Islet of Langerhans (tissue), 1 donor: ENCODE data around the gene EMID1.

ENCODE experiments used
- FAIRE-seq: peaks from one replicate; lab custom pipeline; 2011; peaks lifted over from hg19 to GRCh38; lab: Jason Lieb, UNC

The EMID1 gene

GRCh38 chr22:29260601-29261315 is 55.1 kb downstream of the EMID1 start:
- no peak for FAIRE-seq

DNA sequence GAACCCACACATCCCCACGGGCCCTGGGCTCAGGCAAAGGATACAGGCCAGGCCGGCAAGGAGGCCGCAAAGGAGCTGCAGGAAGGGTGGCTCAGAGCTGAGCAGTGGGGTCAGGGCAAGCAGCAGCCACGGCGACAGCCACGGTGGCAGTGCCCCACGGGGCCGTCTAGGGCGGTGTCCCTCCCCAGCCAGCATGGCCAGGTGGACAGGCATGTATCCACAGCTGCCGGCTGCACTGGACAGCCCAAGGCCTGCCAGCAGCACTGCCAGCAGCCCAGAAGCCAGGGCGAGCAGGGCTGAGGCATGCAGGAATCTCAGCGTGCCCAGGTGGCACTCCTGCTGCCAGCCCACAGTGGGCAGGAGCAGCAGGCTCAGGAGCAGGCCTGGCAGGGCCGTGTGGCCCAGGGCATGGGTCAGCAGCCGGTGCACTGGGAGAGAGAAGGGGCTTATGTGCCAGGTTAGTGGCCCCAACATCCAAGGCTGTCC is 58.1 kb downstream of the EMID1 start:
- FAIRE-seq, result no peak

DNA sequence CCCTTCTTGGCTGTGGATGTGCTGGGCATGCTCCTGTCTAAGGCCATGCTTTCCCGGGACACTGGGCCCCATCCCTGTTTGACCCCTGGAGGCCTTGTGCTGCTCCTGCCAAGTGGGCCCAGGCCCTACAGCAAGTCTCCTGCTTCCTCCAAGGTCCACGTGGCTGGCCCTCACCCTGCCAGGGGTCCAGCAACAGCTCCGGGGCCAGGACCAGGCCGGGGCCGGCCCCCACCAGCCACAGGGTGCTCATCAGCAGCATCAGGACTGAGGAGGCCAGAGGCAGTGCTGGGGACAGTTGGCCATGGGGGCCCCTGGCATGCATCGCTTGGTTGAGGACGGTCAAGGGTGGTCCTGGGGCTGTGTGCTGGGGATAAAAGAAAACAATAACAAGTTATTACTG is 59.6 kb downstream of the EMID1 start:
- FAIRE-seq, result no peak

- no peak for FAIRE-seq
Measured at GRCh38 chr22:29265929-29266328, 60.2 kb downstream of the EMID1 start.

- FAIRE-seq, result no peak
Measured at GRCh38 chr22:29266564-29267461, 61.1 kb downstream of the EMID1 start.

- no peak for FAIRE-seq
Measured at GRCh38 chr22:29267462-29267857, 61.8 kb downstream of the EMID1 start.

DNA sequence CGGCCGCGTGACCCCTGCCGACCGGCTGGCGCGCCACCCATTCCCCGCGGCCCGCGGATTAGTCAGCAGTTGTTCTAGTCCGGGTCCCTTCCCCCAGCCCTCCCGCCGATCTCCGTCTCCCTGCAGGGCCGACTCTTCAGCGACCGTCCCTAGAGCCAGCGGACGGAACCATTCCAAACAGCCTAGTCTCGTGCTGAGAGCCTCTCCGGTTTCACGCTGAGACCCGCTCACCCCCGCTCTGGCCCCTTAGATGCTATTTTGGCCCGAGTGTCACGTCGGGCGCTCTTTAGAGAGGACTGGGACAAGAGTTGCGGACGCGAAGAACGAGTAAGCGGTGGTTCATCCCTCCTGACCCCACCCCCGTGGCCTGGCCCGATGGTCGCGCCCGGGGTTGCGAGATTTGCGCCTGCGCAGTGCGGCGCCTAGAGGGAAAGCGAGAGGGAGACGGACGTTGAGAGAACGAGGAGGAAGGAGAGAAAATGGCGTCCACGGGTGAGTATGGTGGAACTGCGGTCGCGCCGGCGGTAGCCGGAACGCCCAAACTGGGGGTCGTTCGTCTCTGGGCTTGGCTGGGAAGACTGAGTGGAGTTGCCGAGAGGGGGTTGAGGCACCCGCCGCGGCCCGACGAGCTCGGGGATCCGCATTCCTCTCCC is 62.3 kb downstream of the EMID1 start, which contains the start of the genes EWSR1 and RHBDD3:
Gene EWSR1 (plus strand): TSS at position 411 of the 653 bp plus-strand sequence. CDS start 69 bp downstream, at position 480.
Gene RHBDD3 (minus strand): TSS at position 124 of the 653 bp plus-strand sequence. CDS start 2,355 bp downstream, outside the sequence.
- no peak for FAIRE-seq

DNA sequence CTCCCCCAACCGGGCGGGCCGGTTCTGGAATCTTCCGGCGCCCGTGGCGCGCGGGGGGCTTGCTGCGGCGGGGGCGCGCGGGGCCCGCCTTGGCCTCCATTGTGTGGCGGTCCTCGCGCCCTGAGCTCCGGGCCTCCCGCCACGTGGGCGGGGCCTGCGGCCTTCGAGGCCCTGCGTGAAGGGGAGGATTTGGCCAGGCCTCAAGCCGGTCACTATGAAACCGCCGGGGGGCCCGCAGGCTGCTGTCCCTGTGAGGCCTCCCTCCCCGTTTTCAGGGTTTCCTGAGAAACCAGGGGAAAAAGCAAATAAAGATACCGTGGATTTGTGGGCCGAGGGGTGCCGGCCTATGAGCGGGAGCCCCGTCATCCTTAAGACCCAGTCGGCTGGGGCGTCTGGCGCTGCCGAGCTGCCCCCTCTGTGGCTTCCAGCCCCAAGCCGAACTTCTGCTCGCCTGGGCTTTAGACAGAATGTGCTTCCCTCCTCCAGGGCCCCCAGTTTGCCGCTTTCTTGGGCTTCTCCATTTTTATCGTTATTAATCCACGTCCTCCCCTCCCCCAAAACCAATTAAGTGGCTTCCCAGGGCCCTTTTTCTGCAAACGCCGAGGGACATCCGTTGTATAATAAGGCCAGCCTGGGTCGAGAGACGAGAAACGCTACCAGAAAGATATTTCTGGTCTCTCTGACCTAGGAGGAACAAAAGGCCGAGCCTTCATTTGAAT is 63.0 kb downstream of the EMID1 start:
- no peak for FAIRE-seq

- FAIRE-seq, result no peak
Measured at GRCh38 chr22:29269230-29269604, 63.5 kb downstream of the EMID1 start.

DNA sequence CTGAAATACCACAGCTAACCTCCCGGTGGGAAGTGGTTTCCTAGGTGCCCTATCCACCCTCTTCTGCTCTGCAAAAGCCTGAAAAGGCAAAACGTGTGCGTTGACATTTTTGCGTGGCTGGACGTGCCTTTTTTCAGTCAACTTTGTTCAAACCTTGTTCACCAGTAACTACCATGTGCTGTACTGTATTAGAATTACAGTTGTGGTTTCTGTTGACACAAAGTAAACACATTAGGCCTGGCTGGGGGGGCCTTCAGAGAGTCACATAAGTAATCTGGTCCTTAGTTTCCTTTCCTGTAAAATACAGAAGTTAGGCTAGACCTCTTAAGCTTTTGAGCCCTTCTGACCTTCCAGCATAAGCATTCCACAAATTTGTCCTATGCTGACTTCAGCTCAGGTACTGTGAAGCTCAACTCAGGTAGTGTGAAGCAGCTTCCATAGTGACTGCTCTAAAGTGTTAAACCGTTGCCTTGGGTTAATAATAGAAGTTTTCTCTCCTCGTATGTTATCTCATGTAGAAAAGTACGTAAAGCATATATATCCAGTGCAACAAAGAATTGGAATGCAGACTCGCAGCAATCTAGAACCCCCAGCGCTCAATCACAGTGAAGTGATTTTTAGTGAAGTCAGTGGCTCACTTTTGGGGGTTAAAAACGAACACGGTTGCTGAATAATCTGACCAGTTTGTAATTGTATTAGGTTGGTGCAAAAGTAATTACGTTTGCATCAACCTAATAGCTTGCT is 64.2 kb downstream of the EMID1 start:
- FAIRE-seq, result no peak

- no peak for FAIRE-seq
Measured at GRCh38 chr22:29270475-29271271, 65.0 kb downstream of the EMID1 start.

DNA sequence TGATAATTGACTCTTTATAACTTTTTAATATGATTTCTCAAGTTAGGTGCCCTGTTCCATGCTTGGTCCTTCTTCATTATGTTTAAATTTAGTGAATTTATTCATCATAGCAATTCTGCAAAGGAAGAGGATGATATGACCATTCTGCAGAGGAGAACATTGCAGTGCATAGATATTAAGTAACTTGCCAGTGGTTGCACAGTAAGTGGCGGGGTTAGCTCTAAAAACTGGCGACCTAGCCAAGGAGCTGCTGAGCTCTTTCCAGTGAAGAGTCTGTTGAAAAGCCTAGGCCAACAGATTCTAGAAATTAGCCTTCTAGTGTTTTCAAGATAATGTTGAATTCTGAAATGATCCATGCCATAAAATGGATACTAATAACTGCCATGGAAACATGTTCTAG is 66.9 kb downstream of the EMID1 start:
- no peak for FAIRE-seq

DNA sequence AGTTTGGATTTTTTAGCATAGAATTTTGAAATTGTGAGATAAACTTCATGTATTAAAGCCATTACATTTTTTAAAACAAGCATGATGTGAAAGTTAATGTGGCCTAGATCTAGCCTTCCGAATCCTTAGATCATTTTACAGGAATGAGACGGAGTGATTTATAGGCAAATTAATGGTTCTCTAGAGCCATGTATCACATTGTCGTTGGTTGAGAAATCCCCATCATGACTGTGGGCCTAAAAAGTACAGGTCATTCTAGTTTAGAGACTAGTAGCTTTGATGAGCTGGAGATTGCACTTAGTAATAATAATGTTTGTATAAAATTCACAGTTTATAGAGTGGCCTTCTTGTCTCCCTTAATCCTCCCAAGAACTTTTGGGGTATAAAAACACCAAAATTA is 69.5 kb downstream of the EMID1 start:
- FAIRE-seq, result no peak

GRCh38 chr22:29275819-29276565 is 70.3 kb downstream of the EMID1 start:
- no peak for FAIRE-seq

DNA sequence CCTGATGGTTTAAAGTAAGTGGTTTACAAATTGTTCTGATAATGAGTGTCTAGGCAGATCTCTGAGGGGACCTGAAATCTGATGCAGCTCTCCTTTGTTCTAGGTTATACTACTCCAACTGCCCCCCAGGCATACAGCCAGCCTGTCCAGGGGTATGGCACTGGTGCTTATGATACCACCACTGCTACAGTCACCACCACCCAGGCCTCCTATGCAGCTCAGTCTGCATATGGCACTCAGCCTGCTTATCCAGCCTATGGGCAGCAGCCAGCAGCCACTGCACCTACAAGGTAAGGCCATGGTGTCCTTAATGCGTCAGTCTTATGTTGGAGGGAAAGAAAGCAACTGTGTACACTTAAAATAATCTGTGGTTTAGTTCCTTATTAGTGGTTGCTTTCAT is 72.2 kb downstream of the EMID1 start:
- FAIRE-seq, result no peak

DNA sequence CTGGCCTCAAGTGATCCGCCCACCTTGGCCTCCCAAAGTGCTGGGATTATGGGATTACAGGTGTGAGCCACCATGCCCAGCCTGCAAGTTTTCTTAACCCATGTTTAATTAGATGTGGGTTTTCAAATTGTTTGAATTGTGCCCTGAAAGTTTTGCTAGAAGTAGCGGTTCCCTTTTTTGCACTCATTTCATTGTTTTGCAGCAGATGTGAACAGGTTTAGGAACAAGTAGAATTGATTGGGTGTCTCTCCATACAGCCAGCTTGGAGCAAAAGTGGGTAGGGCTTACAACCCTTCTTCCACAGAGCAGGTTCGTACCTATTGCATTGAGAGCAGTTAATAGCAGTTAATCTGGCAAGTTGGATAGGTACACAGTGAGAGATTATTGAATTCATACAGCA is 78.5 kb downstream of the EMID1 start:
- no peak for FAIRE-seq

GRCh38 chr22:29288837-29289236 is 83.1 kb downstream of the EMID1 start:
- FAIRE-seq, result no peak

DNA sequence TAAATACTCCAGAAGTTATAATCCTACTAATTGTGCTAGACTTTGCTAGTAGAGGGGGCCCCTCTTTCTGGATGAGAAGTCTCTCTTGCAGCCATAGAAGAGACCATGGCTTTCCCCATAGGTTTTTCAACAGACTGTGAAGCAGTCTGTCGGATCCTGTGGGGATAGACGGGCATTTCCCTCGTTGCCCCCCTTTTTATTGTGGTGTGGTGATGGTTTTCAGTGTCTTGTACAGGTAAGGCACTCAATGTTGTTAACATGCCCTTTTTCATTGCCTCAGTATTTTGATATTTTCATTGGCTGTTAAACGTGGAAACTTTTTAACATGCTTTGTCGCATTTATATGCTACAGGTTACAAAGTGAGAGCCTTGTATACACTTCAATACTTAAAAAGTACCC is 84.4 kb downstream of the EMID1 start:
- FAIRE-seq, result no peak

- FAIRE-seq, result no peak
Measured at GRCh38 chr22:29291215-29291614, 85.5 kb downstream of the EMID1 start.

DNA sequence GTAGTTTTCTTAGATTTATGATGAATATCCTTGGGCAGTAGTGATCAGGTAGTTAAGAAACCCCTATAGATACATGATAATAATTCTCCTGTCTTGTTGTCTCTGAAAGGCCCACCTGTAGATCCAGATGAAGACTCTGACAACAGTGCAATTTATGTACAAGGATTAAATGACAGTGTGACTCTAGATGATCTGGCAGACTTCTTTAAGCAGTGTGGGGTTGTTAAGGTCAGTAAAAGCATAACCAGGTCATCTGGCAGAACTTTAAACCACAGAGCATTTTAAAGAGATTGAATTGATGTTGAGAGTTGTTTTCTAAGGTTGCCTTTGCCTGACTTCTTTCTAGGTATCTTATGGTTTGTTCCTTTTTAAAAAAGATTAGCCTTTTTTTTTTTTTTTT is 86.7 kb downstream of the EMID1 start:
- no peak for FAIRE-seq
